ENCODE data around the gene WDFY2. TPM values are rescaled to one million over a fixed set of nuclear protein-coding genes. Genes with fewer than 3 reads are reported as not detected.

Gene WDFY2
- total RNA-seq, 1 donor: 10.2 TPM

DNA sequence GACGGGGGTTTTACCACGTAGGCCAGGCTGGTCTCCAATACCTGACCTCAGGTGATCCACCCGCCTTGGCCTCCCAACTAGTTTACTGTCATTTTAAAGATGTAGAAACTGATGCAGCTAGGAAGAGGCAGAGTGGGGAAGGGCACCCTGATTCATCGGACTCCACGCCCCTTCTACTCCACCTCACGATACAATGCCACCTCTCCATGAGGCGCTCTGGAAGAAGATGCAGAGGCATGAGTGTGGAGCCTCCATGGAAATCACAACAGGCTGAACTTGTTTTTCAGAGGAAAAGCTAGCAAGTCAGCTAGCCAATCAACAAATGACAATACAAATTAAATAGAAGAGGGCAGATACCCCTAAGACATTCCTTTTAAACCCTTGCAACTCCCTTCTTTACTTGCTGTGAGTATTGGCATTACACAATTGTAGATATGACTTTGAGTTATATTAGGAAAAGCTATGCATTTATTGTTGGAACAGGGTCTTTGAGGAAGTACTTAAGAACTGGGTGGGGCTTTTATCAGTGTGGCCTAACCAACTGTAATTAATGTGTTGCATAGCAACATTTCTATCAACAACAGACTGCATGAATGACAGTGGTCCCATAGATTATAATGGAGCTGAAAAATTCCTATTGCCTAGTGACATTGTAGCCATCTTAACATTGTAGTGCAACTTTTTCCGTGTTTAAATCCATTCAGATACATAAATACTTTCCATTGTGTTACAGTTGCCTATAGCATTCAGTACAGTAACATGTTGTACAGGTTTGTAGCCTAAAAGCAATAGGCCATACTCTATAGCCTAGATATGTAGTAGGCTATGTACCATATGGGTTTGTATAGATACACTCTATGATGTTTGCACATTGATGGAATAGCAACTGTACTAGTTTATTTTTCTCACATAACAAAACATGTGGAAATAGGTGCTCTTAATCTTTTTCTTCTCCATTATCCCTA lies 17.6 kb downstream of the WDFY2 start:
- TF ChIP-seq, protein P1, sequence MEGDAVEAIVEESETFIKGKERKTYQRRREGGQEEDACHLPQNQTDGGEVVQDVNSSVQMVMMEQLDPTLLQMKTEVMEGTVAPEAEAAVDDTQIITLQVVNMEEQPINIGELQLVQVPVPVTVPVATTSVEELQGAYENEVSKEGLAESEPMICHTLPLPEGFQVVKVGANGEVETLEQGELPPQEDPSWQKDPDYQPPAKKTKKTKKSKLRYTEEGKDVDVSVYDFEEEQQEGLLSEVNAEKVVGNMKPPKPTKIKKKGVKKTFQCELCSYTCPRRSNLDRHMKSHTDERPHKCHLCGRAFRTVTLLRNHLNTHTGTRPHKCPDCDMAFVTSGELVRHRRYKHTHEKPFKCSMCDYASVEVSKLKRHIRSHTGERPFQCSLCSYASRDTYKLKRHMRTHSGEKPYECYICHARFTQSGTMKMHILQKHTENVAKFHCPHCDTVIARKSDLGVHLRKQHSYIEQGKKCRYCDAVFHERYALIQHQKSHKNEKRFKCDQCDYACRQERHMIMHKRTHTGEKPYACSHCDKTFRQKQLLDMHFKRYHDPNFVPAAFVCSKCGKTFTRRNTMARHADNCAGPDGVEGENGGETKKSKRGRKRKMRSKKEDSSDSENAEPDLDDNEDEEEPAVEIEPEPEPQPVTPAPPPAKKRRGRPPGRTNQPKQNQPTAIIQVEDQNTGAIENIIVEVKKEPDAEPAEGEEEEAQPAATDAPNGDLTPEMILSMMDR (IDR thresholded peaks at IDR 0.05; ENCODE audit: insufficient read depth, low read length): no peak
- DNase-seq (ENCODE audit: low read depth): no peak
- H3K4me3 ChIP-seq (ENCODE audit: low read depth, low read length): no peak overlapping the region

DNA sequence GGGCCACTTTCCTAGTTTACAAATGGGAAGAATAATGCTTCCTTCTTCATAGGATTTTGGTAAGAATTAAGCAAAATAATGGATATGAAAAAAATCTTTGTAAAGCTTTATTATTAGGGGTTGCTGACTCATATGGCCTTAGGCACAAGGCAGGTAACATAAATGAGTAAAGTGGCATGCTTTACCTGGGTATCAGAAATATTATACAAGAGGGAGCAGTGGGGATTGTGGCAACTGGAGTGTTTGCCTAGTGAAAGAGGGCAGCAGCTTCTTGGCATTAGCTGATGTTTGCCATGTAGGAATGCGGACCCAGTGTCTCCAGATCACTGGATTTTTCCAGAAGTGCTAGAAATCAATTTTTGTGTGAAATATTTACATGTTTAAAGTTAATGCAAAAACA lies 19.5 kb downstream of the WDFY2 start:
- TF ChIP-seq, protein P1 (IDR thresholded peaks at IDR 0.05; ENCODE audit: insufficient read depth, low read length): no peak
- no peak overlapping the region for H3K4me3 ChIP-seq (ENCODE audit: low read depth, low read length)
- no peak for DNase-seq (ENCODE audit: low read depth)

DNA sequence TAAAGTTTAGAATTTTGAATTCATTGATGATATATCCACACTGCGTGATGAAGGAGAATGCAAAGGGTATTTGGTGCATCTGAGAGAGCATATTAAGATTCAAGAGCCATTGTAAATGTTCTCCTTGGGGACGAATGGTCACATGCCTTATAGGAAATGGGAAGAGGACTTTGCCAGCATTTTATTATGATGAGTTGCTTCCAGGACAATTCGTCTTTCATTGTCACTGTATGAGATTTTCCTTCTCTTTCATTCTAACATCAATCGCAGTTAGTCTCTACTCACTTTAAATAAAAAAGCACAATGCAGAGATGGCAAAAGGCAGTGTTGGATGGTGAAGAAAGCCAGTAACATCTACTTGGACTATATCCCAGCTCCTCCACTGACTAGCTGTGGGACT lies 21.4 kb downstream of the WDFY2 start:
- TF ChIP-seq, protein P1 (IDR thresholded peaks at IDR 0.05; ENCODE audit: insufficient read depth, low read length): no peak
- peak; percentile 39 for DNase-seq (ENCODE audit: low read depth)
- no peak overlapping the region for H3K4me3 ChIP-seq (ENCODE audit: low read depth, low read length)

DNA sequence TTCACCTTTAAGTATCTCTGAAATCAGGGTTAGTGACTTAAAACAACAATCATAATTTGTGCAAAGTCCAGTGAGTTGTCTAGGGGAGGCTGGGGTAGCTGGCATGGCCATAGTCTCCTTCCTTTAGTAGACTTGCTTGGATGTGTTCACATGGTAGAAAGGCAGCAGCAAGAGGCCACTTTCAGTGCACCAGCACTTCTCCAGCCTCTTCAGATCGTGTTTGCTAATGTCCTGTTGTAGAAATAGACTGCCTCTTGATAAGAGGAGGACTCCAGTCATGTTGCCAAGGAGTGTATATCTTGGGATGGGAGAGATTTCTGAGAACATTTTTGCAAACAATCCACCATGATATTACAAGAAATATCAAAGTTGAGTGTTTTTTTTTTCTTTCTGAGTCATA lies 22.9 kb downstream of the WDFY2 start:
- no peak for DNase-seq (ENCODE audit: low read depth)
- H3K4me3 ChIP-seq (ENCODE audit: low read depth, low read length): no peak overlapping the region
- TF ChIP-seq, protein P1 (IDR thresholded peaks at IDR 0.05; ENCODE audit: insufficient read depth, low read length): no peak

DNA sequence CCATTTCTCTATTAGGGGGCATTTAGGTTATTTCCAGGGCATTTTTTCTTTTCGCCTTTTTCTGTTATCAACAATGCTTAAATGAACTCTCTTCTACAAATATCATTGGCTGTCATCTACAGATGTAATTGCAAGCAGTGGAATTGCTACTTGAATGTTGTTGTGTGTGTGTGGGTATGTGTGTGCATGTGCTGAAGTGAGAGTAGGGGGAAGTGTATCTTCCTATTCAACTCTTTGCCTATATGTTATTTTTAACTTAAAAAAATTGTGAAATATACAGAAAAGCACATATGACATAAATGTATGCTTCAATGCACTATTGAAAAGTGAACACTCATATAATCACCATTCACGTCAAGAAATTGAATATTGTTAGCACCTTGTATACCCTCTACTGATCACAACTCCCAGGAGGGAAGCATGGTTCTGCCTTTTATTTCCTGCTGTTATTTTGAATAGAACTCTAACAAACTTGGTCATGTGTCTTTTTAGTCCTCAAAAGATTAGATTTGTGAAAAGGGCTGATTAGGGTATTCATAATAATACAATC lies 24.7 kb downstream of the WDFY2 start:
- no peak overlapping the region for H3K4me3 ChIP-seq (ENCODE audit: low read depth, low read length)
- TF ChIP-seq, protein P1 (IDR thresholded peaks at IDR 0.05; ENCODE audit: insufficient read depth, low read length): no peak
- no peak for DNase-seq (ENCODE audit: low read depth)

DNA sequence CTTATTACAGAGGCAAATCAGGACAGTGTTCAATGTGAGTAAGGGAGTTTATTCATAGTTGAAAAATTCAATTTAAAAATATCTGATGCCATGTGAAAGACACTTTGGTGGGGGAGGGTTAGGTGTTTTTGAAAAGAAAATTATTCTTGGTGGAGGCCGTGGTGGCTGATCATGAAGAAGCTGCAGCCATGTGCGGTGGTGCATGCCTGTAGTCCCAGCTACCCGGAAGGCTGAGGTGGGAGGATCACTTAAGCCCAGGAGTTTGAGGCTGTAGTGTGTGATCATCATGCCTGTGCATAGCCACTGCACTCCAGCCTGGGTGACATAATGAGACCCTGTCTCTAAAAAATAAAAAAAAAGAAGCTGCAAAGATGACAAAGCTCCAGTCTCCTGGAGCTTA lies 28.6 kb downstream of the WDFY2 start:
- DNase-seq (ENCODE audit: low read depth): no peak
- TF ChIP-seq, protein P1 (IDR thresholded peaks at IDR 0.05; ENCODE audit: insufficient read depth, low read length): no peak
- no peak overlapping the region for H3K4me3 ChIP-seq (ENCODE audit: low read depth, low read length)

All from fibroblast of the aortic adventitia (primary cell).